NT2/D1 (cell line): ENCODE data around the gene IL21R.
"Not testable (repeated sequence)": the region's sequence is repeated elsewhere in the genome, so short reads cannot be mapped to it uniquely, and the experiment has no call there.

Experiments
- DNase-seq: peaks from one replicate; pipeline ENCODE4 v3.0.0-alpha.2; 2011; ENCODE audit warnings: low read depth, low spot score
- H3K27me3 ChIP-seq: 2 replicates; pipeline ENCODE4 v1.6.0; 2011; ENCODE audit warnings: mild to moderate bottlenecking; ENCODE audit not compliant: insufficient read length, insufficient read depth
- H3K36me3 ChIP-seq: 2 replicates; pipeline ENCODE4 v1.6.1; 2011; ENCODE audit warnings: mild to moderate bottlenecking, low read length, mixed read lengths; ENCODE audit not compliant: insufficient read depth, insufficient read length
- H3K4me1 ChIP-seq: 2 replicates; pipeline ENCODE4 v1.5.1; 2011; ENCODE audit not compliant: insufficient read depth, insufficient read length
- H3K4me3 ChIP-seq: 2 replicates; pipeline ENCODE4 v1.5.1; 2011; ENCODE audit warnings: low read depth; ENCODE audit not compliant: insufficient read length
- H3K9ac ChIP-seq: 2 replicates; pipeline ENCODE4 v1.6.0; 2011; ENCODE audit warnings: low read depth; ENCODE audit not compliant: insufficient read length
- H3K9me3 ChIP-seq: 2 replicates; pipeline ENCODE4 v1.5.1; 2011; ENCODE audit warnings: mild to moderate bottlenecking, low read length; ENCODE audit not compliant: insufficient read depth
- SUZ12 ChIP-seq: IDR thresholded peaks from 2 replicates; pipeline ENCODE4 v1.6.1; 2011; ENCODE audit not compliant: insufficient read length, insufficient read depth; ENCODE audit errors: extremely low read depth
- YY1 ChIP-seq: IDR thresholded peaks from 2 replicates; pipeline ENCODE4 v1.6.1; 2011; ENCODE audit not compliant: insufficient read length, insufficient read depth
- ZNF274 ChIP-seq: IDR thresholded peaks from 2 replicates; pipeline ENCODE4 v1.6.1; 2011; ENCODE audit warnings: mild to moderate bottlenecking, low read depth, low read length

Gene IL21R

DNA sequence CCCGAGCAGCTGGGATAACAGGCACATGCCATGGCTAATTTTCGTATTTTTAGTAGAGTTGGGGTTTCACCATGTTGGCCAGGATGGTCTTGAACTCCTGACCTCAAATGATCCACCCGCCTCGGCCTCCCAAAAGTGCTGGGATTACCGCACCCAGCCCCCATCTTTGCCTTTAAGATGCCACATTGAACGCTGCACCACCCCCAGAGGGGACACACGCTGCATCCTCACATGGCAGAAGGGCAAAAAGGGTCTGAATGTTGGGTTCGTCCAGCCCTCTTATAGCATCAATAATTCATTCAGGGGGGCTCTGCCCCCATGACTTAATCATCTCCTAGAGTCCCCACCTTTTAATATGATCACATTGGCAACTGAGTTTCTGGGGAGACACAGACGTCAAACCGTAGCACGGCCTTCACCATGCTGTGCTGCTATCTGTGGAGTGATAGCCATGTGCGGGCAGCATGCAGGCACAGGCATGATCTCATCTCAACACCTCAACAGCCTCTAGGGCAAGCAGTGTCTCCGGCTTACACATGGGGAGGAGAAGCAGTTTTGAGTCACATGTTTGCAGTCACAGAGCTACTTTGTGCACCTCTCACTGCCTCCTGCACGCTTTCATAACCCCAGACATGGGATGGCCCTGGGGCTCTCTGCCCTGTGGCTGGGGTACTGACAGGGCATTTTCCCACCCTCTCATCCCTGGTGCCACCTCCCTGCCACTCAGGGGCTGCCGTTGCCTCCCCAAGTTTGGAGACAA lies 30.0 kb downstream of the IL21R start:
- Histone ChIP-seq H3K9me3 (no peaks in the 10 kb centered on the region), H3K36me3 (no peaks in the 10 kb centered on the region), H3K4me1 (peaks cover 8% of the 10 kb centered on the region), H3K9ac (peak overlapping the region; percentile 8), H3K27me3 (no peaks in the 10 kb centered on the region), H3K4me3 (no peak overlapping the region)
- no peak for DNase-seq
- TF ChIP-seq SUZ12 (no peak), ZNF274 (no peak), YY1 (no peak)

- H3K36me3 ChIP-seq = no peaks in the 10 kb centered on the region
- no peak for DNase-seq
Observed at GRCh38 chr16:27432558-27432957, 30.6 kb downstream of the IL21R start.

GRCh38 chr16:27433191-27433590 lies 31.2 kb downstream of the IL21R start:
- H3K27me3 ChIP-seq, H3K4me3 ChIP-seq, H3K36me3 ChIP-seq, DNase-seq, H3K4me1 ChIP-seq, H3K9ac ChIP-seq, H3K9me3 ChIP-seq: not testable (repeated sequence)

More at GRCh38 chr16:27432558-27432957, 30.6 kb downstream of the IL21R start:
- Histone ChIP-seq H3K4me3 (no peak overlapping the region), H3K9me3 (no peaks in the 10 kb centered on the region), H3K27me3 (no peaks in the 10 kb centered on the region), H3K9ac (no peak overlapping the region), H3K4me1 (peaks cover 5% of the 10 kb centered on the region)
- TF ChIP-seq YY1 = no peak
- no peak for TF ChIP-seq SUZ12

DNA sequence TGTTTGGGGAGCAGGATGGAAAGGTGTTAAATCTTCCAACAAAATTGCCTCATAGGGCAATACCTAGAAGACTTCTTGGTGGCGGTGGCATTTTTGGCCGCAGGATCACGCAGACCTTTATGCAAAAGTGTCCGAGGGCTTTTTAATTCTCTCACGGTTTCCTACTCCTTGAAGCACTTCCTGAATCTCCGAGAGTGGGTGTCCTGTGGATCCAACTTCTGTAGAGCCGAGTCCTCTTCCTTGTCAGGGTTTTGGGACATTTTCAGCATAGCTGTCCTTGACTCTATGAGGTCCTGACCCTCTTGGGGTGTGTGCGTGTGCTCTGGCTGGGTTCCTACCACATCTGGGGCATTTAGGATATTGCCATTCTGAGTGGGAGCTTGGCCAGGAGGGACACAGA lies 31.7 kb downstream of the IL21R start:
- peaks cover 5% of the 10 kb centered on the region for H3K4me1 ChIP-seq
- no peak overlapping the region for H3K9ac ChIP-seq
- TF ChIP-seq ZNF274 = no peak
- no peak for TF ChIP-seq YY1
- TF ChIP-seq SUZ12 = no peak
- H3K4me3 ChIP-seq = no peak overlapping the region
- no peaks in the 10 kb centered on the region for H3K27me3 ChIP-seq
- DNase-seq = no peak
- no peaks in the 10 kb centered on the region for H3K36me3 ChIP-seq
- no peaks in the 10 kb centered on the region for H3K9me3 ChIP-seq

DNA sequence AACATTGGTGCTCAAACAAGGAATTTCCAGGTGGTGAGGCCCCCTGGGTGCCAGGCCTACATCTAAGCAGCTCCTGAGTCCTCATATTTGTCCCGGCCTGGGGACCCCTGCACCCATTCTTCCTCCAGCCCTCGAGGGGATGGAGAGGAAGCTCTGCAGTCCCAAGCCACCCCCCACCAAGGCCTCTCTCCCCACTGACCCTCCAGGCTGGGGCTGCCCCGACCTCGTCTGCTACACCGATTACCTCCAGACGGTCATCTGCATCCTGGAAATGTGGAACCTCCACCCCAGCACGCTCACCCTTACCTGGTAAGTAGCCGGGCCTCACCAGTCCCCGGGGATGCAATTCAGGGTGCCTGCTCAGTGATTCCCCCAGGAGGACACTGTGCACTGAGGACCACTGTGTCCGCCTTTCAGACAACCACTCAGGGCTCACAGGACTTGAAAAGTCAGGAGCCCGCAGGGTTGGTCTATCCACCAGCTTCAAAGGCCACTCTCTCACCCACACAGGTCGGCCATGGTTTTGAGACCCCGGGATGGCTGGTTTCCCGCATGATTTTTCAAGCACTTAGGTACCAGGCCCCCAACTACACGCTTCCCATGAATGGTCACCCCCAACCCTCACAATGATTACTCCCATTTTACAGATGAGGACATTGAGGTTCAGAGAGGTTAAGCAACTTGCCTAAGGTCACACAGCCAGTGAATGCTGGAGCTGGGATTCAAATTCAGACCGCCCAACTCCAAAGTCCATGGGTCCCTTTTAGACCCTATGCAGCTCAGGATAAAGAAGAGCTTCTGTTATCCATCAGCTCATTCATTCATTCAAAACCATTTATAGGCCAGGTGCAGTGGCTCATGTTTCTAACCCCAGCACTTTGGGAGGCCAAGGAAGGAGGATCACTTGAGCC lies 32.4 kb downstream of the IL21R start:
- H3K9ac ChIP-seq = no peak overlapping the region
- DNase-seq = no peak
- H3K27me3 ChIP-seq = no peaks in the 10 kb centered on the region
- peaks cover 12% of the 10 kb centered on the region for H3K4me1 ChIP-seq
- H3K4me3 ChIP-seq = no peak overlapping the region
- no peaks in the 10 kb centered on the region for H3K9me3 ChIP-seq
- TF ChIP-seq ZNF274 (no peak), SUZ12 (no peak), YY1 (no peak)
- H3K36me3 ChIP-seq = no peaks in the 10 kb centered on the region

GRCh38 chr16:27435146-27435545 lies 33.2 kb downstream of the IL21R start:
- peaks cover 12% of the 10 kb centered on the region for H3K4me1 ChIP-seq
- not testable (repeated sequence) for H3K9ac ChIP-seq, H3K4me3 ChIP-seq, DNase-seq, H3K9me3 ChIP-seq, H3K36me3 ChIP-seq, H3K27me3 ChIP-seq

- no peak for DNase-seq
- Histone ChIP-seq H3K9ac (no peak overlapping the region), H3K9me3 (no peaks in the 10 kb centered on the region), H3K27me3 (no peaks in the 10 kb centered on the region), H3K36me3 (no peaks in the 10 kb centered on the region), H3K4me1 (peaks cover 12% of the 10 kb centered on the region), H3K4me3 (no peak overlapping the region)
- TF ChIP-seq YY1 = no peak
- TF ChIP-seq SUZ12 = no peak
- TF ChIP-seq ZNF274 = no peak
Observed at GRCh38 chr16:27436065-27436464, 34.1 kb downstream of the IL21R start.
